AG09309 (cell line): Measurements from ENCODE around the gene GZMH.

Source experiments
- DNase-seq: peaks from one replicate; pipeline ENCODE4 v3.0.0-alpha.2; 2010; ENCODE audit warnings: low read depth
- H3K4me3 ChIP-seq: 2 replicates; pipeline ENCODE4 v1.5.1; 2011; ENCODE audit warnings: mild to moderate bottlenecking, low read depth, low read length, moderate library complexity; ENCODE audit not compliant: control insufficient read depth
- TF ChIP-seq, protein P1 (sequence below): IDR thresholded peaks from 2 replicates; pipeline ENCODE4 v1.5.1; 2011; ENCODE audit warnings: mild to moderate bottlenecking, low read depth, low read length, inconsistent platforms; ENCODE audit not compliant: insufficient read depth, control insufficient read depth; ENCODE audit errors: missing control alignments

The GZMH gene

GRCh38 chr14:24574206-24574774 lies 35.2 kb downstream of the GZMH start:
- DNase-seq: no peak
- TF ChIP-seq, protein P1, sequence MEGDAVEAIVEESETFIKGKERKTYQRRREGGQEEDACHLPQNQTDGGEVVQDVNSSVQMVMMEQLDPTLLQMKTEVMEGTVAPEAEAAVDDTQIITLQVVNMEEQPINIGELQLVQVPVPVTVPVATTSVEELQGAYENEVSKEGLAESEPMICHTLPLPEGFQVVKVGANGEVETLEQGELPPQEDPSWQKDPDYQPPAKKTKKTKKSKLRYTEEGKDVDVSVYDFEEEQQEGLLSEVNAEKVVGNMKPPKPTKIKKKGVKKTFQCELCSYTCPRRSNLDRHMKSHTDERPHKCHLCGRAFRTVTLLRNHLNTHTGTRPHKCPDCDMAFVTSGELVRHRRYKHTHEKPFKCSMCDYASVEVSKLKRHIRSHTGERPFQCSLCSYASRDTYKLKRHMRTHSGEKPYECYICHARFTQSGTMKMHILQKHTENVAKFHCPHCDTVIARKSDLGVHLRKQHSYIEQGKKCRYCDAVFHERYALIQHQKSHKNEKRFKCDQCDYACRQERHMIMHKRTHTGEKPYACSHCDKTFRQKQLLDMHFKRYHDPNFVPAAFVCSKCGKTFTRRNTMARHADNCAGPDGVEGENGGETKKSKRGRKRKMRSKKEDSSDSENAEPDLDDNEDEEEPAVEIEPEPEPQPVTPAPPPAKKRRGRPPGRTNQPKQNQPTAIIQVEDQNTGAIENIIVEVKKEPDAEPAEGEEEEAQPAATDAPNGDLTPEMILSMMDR: no peak
- no peak overlapping the region for H3K4me3 ChIP-seq

DNA sequence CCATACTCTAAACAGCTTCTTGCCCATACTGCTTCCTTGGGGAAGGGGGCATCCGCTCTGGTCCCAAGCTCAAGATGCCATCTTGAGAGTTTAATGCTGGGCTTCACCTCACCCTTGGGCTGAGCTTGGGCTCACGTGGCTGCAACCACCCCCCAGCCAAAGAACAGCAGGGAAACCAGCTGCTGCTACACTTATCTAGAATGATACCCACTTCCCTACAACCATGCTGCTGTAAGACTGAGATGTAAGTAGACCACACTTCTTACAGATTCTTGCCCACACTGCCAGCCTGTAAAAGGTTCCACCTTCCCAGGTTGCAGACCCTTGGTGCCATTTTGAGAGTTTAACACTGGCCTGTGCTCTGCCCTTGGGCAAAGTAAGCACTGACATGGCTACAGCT lies 43.2 kb downstream of the GZMH start:
- no peak overlapping the region for H3K4me3 ChIP-seq
- no peak for DNase-seq
- TF ChIP-seq, protein P1: no peak

DNA sequence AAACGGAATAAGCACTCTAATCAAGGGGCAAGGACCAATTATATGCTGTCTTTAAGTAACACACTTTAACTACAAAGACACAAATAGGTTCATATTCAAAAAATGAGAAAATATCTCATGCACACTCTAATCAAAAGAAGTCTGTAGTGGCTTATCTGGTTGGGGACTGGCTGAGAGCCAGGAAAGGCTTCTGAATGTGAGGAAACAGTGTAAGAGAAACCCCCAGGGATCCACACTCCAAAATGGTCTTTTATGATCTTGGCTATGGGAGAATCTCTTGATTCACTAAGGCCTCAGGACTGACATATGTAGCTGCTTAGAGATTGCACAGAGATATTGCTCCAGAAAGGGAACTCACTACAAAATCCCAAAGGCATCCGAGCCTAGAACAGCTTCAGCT lies 43.7 kb downstream of the GZMH start:
- no peak overlapping the region for H3K4me3 ChIP-seq
- TF ChIP-seq, protein P1: no peak
- DNase-seq: no peak

DNA sequence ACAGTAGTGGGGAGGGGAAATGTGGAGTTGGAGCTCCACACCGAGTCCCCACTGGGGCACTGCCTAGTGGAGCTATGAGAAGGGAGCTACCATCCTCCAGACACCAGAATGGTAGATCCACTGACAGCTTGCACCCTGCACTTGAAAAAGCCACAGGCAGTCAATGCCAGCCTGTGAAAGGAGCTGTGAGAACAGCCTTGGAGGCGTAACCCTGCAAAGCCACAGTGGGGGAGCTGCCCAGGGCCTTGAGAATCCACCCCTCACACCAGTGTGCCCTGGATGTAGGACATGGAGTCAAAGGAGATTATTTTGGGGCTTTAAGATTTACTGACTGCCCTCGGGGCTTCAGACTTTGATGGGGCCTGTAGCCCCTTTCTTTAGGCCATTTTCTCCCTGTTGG lies 46.0 kb downstream of the GZMH start:
- DNase-seq: no peak
- TF ChIP-seq, protein P1: no peak
- no peak overlapping the region for H3K4me3 ChIP-seq

GRCh38 chr14:24556756-24557155 lies 52.7 kb downstream of the GZMH start:
- DNase-seq: no peak
- TF ChIP-seq, protein P1: no peak
- H3K4me3 ChIP-seq: no peak overlapping the region
